Activated CD4-positive, alpha-beta T cell treated with anti-CD3 and anti-CD28 coated beads for 1 hour (primary cell): ENCODE results near the gene PTPRR.

Experiments used
- DNase-seq: peaks from one replicate; pipeline ENCODE4 v3.0.0-alpha.2; 2020

The PTPRR gene

DNA sequence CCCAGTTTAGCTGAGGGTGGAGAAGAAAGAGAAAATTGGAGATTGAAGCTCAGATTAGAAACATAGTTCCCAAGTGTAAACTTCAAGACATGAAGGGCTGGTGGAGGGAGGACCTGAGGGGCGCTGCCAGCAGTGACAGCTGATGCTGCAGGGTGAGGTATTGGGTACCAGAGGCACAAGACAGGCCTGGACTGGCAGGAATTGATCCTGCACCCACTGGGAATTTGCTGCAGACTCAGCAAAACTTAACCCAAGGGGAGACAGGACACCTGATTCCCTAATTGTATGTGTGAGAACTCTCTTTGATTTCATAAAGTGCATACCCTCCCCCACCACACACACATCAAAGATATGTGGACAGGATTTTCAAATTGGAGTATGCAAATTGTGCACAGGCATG, 11.6 kb downstream of the PTPRR start:
- DNase-seq = no peak

DNA sequence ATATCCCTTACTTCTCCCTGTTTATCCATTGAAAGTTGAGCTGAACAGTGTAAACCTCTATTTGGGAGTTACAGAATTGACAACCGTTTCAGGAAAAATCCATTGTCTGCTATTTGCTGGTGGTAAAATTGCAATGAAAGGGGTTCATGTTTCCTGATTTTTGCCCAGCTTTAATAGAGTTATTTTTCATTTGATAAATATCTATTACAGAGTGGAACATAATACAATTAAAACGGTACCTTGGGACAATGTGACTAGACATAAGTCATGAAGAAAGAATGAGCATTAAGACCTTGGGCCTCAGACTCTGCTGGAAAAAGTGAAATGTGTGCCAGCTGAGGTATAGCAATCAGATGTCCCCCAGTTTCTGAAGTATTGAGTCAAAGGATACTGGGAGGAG, 13.1 kb downstream of the PTPRR start:
- no peak for DNase-seq

DNA sequence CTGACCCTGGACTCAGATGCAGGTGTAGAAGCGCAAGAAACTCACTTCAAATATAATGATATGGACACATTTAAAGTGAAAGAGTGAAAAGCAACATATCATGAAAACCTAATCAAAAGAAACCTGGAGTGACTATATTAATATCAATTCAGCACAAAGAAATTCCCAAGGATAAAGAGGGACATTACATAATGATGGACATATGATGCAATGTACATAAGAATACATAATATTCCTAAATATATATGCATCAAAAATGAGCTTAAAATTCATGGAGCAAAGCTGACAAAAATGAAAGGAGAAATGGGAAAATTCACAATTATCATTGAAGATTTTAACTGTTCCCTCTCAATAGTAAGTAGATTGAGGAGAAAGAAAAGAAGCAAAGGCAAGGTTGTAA, 24.6 kb downstream of the PTPRR start:
- no peak for DNase-seq

DNA sequence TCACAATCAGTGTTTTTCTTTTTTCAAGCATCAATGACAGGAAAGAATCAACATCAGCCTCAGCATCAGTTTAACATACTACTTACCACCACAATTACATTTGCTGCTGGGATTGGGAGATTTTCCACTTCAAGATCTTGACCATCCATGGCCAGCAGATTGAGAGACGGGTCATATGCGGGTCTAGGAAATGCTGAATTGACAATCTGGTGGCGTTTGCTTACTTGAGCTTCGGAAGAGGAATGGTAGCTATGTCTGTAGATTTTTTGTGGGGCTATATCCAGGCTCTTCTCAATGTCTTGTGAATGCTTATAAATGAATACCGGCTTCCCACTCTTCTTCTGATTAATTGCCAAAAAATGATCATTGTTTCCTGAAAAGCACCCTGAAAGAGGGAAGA, 27.9 kb downstream of the PTPRR start:
- no peak for DNase-seq

DNA sequence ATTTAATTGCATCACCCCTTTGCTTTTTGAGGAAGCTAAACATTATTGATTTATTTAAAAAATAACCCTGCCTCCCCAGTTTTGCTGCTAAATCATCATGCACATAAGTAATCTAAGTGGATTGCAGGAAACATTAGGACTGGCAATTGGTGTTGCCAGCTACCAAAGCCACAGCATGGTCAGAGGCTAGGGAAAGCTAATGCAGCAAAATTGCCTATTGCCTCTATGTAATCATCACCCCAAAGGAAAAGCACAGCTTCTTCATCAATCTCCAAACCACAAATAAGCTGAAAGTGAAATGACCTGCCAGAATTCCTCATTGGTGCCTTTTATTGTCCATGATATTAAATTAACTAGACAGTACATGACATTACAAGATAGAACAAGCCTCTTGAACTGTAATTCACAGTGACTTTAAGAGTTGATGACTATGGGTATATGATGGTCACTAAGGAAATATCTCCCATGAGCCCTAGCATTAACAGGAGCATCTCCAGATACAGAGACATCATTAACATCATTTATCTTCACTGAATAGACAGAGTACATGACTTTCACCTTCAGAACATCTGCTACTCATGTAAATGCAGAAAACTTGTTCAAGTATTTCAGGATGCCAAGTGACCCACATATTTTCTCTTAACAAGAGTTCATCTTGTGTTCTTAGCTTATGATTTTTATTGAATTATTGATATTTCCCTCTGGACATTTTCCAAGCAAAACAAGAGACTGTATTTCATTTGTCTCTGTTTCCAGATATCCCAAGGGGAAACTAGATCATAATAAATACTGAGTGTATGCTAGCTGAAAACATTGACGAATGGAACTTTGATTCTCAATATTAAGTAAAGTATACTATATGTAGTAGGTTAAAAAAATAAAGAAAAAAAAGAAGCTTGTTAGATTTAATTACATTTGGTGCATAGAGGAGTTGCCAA, 29.4 kb downstream of the PTPRR start:
- DNase-seq = no peak

DNA sequence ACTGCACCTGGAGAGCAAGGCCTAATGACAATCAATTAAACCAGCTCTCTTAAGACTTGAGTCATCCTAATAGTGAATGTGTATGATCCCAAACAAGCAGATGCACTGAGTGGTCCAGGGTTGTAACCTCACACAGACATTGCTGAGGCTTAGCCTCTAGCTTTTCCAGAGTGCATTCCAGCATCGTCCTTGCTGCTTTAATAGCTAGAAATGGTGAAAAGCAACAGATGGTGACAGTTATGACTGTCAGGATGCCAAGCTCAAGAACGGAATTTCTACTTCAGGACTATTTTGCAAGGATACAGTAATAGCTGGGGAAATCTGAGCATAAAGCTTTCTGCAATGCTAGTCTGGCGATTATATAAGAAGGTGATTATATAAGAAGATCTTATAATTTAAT, 34.6 kb downstream of the PTPRR start:
- no peak for DNase-seq

DNA sequence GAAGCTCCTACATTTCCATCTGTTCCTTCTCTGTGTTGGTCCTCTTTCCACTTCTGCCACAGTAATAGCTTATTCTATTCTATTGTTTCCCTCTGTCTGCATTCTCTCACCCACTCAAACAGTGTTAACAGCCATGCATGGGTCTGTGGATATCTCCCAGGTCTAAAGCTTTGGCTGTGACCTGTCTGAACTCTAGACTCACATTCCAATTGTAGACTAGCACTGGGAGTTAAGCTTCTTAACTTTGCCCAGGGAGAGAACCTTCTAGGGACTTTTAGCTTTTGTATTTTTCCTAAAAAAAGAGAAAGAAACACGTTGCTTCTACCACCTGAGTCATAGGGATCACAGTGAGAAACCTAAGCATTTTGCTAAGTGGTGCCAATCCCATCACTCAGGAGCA, 36.7 kb downstream of the PTPRR start:
- DNase-seq = no peak

DNA sequence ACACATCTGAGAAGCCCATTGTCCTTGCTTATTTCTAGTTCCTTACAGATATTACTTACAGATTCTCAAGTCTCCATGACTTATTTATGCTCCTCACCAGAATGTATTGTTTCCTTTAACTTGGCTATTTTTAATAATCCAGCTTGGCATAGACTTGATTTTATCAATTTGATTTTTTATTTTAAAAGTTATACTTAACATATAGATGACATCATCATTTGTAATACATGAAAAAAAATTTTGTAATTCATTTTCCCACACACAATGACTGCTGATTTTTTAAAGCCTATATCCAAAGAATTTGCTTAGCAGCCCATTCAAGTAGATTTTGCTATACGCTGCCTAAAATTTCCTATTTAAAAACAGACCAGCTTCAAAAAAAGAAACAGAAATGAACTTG, 39.8 kb downstream of the PTPRR start:
- no peak for DNase-seq

DNA sequence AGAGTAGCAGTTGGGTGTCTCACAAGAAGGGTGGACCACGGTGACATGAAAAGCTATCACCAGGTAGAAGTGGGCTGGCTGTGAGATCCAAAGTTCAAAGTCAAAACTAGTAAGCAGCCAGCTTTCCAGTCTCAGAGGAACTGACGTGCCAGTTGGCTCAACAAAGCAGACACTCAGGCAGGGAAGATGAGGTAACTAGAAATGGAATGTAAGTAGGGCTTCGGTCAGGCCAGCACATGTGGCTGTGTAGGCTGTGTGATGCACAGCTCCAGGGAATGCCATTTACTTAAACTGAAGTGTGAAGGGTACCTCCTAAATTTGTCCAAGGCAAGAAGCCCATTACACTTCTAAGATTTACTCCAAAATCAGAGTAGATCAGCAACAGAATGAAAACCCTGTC, 43.6 kb downstream of the PTPRR start:
- DNase-seq = no peak

DNA sequence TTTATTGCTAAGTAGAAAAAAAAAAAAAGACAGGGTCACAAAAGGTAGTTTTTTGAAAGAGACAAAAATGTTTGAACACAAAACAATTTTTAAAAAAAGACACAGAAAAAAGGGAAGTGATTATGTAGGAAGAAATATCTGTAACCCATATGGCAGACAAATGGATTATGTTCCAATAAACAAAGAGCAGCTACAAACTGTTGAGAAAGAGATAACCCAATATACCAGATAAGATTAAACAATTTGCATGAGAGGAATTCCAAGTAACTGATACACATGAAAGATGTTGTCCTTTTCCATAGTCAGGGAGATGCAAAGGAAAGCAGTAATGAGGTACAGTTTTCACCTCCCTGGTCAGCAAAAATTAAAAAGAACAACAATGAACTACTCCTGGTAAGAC, 44.9 kb downstream of the PTPRR start:
- DNase-seq = no peak

DNA sequence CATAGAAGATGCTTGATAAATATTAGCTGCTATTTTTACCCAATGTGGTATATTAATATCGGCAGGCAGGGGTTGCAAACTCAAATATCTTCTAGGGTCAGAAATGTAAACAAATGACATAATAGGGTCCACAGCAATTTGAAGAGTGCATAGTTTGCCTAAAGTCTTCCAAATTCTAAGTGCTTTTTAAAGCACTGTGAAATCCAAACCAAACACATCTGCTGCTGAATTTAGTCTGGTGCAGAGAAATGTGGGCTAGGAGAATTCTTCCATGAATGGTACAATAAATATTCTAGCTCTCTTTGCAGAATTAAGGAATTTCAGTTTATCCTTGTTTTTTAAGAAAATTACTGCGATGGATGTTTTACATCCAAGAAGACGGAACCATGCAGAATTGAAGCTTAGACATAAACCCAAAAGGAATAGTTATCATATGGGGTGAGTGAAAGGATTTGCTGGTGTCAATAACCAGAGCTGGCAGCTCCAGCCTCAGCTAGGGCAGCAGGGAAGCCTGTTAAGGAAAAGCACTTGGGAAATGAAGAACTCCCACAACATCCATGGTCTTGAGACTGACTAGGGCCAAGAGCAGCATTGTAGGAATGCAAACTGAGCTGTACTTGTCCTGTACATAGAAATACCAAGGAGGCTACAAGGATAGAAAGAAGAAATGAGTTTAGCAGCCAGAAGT, 65.5 kb downstream of the PTPRR start:
- DNase-seq = no peak

DNA sequence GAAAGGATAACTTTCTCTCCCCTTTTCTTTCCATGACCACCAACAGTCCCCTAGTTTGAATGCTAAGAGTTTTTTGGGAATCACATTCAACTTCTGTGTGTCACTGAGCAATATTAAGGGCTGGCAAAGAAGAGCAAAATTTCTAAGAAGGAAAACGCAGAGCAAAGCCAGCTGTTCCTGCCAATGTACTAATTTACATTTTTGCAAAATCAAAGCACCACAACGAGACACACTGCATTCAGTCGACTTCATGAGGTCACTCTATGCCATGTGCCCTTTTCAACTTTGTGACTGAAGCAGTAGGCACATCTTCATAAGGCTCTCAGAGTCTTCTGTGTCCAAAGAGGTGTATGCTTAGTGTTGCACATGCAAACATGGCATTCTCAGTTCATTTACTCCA, 66.4 kb downstream of the PTPRR start:
- no peak for DNase-seq

DNA sequence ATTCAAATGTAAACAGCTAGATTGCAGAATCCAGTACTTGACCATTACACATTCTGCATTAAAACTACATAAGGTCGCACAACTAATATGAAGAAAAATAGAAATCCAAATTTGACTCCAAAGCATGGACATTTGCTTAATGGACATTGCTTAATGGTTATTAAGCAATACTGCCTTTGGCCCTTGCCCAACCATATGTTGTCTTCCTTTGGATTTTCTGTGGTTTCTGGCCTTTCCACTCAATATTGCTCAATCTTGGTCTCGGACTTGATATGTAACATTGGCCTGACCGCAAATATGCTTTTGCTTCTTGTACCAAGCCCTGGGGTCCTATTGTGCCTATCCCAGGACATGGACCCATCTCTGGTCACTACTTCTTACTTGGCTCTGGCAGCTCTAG, 67.2 kb downstream of the PTPRR start:
- DNase-seq = no peak

DNA sequence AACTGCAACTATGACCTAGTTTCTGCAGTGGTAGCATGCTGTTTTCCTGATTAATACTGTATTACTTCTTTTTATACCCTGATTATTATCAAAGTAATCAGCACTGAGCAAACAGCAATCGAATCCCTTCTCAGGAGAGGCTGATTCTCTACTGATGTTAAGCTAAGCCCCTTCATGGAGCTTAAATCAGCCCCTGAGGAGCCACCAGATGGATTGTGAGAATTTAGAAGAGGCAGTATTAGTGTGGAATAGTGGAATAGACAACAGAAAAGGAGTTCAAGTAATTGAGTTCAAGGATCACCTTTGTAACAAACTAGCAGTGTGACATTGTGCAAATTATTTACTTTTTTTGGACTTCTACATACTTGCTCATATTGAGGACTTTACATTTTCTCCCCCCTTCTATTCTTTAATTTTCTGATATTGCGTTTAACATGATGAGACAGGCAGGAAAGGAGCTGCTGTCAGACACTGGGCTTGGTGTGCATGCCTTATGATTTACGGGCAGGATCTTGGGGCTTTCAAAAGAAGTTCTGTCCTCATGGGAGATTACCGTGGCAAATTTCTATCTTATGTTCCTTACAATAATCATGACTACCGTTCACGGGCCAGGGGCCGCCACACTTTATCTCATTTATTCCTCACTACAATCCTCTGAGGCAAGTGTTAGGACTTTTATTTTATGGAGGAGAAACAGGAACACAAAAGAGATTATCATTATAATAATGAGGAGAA, 68.0 kb downstream of the PTPRR start:
- DNase-seq = no peak

DNA sequence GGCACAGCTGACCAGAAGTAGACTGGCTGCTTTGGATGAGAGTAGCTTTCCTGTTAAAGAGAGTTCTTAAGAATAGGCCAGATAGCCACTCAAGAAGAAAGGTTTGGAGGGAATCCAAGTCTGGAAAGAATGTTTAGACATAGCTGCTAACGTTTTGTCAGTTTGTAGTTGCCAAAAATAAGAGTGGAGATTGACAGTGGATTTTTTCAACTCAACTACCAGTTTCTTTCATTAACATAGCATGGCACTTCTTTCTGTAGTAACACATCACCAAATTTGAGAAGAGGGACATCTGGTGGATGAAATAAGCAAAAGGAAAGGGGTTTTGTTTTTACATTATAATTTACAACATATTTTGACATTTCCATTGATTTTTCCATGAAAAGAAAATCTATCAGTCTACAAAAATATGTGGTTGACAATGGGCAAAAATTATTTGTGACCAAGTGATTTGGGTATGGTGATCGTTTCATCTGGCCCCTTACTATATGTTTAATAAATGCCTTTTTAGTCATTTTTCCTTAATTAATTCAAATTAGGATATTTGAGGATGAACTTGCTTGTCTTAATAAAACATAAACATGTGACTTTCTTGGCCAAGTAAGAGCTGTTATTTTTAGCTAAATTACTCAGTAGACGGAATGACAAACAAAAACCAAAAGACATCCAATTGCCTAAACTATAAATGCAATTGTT, 71.1 kb downstream of the PTPRR start:
- DNase-seq = no peak

DNA sequence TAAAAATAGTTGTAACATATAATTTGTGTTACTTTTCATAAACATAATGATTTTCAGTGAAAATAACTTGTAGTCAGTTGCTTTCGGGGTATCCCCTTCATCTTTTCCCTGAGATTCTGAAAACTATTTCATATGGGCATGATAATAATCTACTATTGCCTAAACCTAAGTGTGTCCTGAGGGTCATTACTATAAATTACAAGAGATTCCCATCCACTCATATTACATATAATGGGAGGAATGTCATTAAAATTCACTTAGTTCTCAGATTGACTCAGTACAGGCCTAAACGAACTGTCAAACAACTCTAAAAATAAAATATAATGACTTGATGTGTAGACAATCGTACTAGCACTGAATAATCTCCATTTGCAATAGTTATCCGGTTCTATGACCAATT, 72.7 kb downstream of the PTPRR start:
- DNase-seq = no peak

DNA sequence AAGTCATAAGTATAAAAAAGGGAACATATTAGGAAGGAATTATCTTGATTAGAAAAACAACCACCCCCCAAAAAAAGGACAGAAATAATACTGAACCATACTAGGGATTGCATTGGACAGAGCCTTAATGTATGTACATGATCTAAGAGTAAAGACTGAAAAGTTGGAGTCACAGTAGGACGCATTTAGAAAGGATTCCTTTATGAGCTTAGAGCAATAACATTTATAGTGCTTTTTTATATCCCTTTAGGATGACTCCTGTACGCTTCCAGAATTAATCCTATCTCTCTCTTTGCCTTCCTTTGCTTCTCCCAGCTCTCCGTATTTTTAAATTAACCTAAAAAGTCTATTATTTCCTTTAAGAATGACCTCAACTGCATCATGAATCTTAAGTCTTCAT, 75.3 kb downstream of the PTPRR start:
- no peak for DNase-seq

DNA sequence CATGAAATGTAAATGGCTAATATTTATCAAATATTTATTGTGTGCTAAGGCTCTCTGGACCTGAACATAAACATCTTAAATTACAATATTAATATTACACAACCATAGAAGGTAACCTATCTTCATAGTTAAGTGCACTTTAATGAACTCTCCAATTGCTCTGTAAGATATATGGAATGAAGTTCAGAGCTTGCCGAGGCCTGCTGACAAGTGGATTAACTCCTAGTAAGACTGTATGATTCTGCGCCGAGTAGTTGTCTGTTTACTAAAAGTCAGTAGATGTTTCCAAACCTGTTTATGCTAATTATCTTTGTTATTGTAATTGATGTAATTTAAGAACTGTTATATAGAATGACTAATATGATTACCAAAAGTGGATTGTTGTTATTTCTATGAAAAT, 77.2 kb downstream of the PTPRR start:
- no peak for DNase-seq

DNA sequence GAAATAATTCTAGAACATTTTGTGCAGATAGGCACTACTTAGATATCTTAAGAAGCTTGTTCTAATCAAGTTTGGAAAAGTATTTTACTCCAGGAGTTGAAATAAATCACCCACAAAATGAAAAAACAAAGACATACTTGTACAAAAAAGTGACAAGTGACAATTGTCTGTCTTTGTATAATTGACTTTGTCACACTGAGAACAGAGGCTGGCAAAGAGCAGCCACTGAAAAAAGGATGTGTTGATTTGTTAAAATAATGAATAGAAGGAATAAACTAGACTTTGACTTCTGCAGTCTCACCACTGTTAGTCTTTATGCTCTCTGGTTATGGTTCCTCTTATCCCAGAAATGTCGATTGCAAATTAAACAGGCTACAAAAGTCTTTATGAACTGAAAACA, 77.6 kb downstream of the PTPRR start:
- no peak for DNase-seq

DNA sequence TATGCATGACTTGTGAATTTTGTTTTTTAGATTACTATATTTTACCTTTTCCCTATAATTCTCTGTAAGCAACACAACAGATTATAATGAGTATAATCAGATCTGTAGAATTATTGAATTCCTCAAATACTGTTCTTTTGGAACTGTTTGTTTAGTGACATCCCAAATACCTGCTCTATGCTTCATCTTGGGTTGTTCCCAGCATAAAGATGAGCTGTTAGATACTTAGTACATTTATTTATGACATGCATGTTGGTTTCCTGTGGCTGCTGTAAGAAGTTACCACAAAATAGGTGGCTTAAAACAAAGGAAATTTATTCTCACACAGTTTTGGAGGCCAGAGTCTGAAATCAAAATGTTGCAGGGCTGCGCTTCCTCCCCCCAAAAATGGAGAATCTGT, 78.4 kb downstream of the PTPRR start:
- no peak for DNase-seq

DNA sequence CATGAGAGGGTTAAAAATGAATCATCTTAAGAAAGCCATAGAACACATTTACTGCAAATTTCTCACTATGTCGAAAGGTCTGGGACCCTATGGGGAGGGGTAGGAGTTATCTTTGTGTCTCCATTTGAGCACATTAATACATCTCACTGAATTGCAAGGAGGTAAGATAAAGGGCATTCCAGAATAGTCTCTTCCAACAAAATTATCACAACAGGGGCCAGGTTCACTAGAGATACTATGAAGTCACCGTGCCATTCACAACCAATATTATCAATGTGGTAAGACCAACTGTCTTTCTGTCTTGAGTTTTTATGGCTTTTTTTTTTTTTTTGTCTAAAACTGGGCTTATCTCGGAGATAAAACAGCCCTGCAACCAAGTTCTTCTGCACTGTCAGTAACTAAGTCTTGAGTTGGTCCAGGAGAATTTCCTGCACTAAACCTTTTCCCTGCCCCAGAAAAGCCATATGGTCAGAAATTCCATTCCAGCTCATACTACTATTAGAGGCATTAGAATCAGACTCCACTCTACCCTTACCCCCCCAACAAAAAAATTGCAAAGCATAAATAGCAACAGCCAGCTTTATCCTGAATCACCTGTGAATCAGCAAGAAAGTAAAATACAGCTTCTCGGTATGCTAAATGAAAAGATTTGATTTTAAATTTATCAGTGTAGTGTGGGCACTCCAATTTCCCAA, 79.7 kb downstream of the PTPRR start:
- no peak for DNase-seq

DNA sequence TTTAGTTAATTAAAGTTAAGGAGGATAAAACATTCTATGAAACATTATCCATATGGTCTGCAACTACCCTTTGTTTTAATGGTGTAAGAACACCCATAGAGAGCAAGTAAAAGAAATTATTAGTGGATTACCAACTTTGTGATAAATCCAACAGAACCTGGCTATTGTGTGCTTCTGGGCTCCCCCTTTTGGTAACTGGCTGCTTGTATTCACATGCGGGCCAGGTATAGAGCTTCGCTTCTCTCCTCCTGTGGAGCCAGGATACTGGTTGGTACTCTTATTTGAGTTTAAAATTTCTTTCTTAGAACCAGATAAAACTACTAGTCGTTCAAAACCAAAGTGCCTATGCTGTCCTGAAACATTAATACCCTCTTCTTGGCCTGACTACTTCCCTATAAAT, 81.0 kb downstream of the PTPRR start:
- DNase-seq = no peak

DNA sequence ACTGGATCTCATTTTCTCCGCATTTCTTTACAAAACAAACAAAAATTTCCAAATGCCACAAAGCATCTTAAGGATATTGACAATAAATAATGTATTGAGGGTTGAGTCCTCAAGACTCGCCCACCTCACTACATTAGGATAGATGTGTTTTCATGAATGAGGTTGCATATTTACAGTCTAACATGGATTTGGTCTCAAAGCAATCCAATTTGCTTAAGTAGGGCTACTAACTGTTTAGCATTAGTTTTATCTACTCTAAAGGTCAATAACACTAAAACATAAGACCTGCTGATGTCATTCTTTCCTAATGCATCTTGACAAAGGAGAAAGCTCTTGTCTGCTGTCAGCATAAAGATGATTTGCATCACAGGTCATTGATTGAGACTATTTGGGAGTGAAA, 82.4 kb downstream of the PTPRR start:
- DNase-seq = no peak
